Uterus (tissue), 2 donors: Measurements from ENCODE around the gene GAL.

ENCODE experiments used
- POLR2A ChIP-seq, 2 donors: fragments of 450-650 bp; IDR thresholded peaks; one replicate each; pipeline ENCODE4 v1.6.1; 2016; ENCODE audit warnings: antibody characterized with exemption in 2 of 2, mild to moderate bottlenecking in 1 of 2, moderate library complexity in 1 of 2
- TF ChIP-seq, protein P1 (sequence below), 4 experiments: fragments of 200-600 bp in 2 of 4; fragments of 450-650 bp in 2 of 4; sonication (generic) in 2 of 4; IDR thresholded peaks; one replicate each; pipeline ENCODE4 v1.5.1; 2016 to 2019; ENCODE audit warnings: antibody characterized with exemption in 4 of 4, mild to moderate bottlenecking in 2 of 4, moderate library complexity in 1 of 4

DNA sequence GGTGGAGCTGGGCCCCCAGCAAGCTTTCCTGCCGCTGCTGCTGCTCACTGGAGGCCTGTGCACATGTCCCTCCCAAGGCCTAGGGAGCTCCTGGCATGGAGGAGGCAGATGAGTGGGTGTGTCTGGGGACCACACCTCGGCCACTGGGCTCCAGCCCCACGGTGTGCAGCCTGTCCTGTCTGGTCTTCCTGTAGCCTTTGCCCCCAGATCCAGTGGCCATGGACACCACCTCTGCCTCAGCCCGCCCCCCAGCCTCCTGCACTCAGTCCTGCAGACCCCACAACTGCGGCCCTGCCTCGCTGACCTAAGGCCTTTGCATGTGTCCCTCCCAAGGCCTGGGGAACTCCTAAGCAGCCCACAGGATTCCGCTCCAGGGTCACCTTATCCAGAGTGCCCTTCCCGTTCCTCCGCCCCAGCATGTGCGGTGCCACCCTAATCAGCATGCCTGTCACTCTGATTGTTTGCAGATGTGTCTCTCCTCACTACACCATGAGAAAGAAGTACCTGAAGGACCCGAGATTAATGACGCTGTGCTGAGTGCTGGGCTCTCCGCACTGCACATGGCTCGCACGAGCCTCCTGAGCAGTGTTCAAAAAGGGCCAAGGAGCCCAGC, 8.6 kb downstream of the GAL start:
- TF ChIP-seq, protein P1, sequence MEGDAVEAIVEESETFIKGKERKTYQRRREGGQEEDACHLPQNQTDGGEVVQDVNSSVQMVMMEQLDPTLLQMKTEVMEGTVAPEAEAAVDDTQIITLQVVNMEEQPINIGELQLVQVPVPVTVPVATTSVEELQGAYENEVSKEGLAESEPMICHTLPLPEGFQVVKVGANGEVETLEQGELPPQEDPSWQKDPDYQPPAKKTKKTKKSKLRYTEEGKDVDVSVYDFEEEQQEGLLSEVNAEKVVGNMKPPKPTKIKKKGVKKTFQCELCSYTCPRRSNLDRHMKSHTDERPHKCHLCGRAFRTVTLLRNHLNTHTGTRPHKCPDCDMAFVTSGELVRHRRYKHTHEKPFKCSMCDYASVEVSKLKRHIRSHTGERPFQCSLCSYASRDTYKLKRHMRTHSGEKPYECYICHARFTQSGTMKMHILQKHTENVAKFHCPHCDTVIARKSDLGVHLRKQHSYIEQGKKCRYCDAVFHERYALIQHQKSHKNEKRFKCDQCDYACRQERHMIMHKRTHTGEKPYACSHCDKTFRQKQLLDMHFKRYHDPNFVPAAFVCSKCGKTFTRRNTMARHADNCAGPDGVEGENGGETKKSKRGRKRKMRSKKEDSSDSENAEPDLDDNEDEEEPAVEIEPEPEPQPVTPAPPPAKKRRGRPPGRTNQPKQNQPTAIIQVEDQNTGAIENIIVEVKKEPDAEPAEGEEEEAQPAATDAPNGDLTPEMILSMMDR (IDR thresholded peaks at IDR 0.05) = no peak
- TF ChIP-seq POLR2A (IDR thresholded peaks at IDR 0.05) = no peak
